IgD-negative memory B cell (primary cell): ENCODE results near the gene SIRT1. TPM values are rescaled to one million over a fixed set of nuclear protein-coding genes. Genes with fewer than 3 reads are reported as not detected.
"Not testable (repeated sequence)": the region's sequence is repeated elsewhere in the genome, so short reads cannot be mapped to it uniquely, and the experiment has no call there.

Source experiments
- H3K27ac Mint-ChIP-seq, 3 donors: one replicate each; pipeline ENCODE4 v1.8.0; 2020 to 2022; ENCODE audit warnings: mild to moderate bottlenecking in 3 of 3, mixed read lengths in 3 of 3, moderate library complexity in 1 of 3
- H3K27me3 Mint-ChIP-seq: one replicate; pipeline ENCODE4 v1.8.0; 2021; ENCODE audit warnings: mixed read lengths
- H3K36me3 Mint-ChIP-seq: one replicate; pipeline ENCODE4 v1.8.0; 2020; ENCODE audit warnings: mild to moderate bottlenecking, mixed read lengths
- H3K4me1 Mint-ChIP-seq, 3 donors: one replicate each; pipeline ENCODE4 v1.8.0; 2020 to 2022; ENCODE audit warnings: mixed read lengths in 3 of 3, mild to moderate bottlenecking in 1 of 3
- H3K4me3 Mint-ChIP-seq, 4 donors: one replicate each; pipeline ENCODE4 v1.8.0; 2020 to 2022; ENCODE audit warnings: mild to moderate bottlenecking in 4 of 4, mixed read lengths in 4 of 4, moderate library complexity in 3 of 4
- H3K9me3 Mint-ChIP-seq, 3 donors: one replicate each; pipeline ENCODE4 v1.8.0; 2020 to 2021; ENCODE audit warnings: mixed read lengths in 3 of 3, mild to moderate bottlenecking in 1 of 3
- polyA plus RNA-seq: library from polyadenylated mRNA; unstranded; fragments of 300-500 nt; fragmentation: Illumina TruSeq; gene quantifications from one replicate; pipeline ENCODE4 v1.2.3, GENCODE V29; 2021

The SIRT1 gene
- polyA plus RNA-seq, 1 donor from 2014 or later: 21.6 TPM

DNA sequence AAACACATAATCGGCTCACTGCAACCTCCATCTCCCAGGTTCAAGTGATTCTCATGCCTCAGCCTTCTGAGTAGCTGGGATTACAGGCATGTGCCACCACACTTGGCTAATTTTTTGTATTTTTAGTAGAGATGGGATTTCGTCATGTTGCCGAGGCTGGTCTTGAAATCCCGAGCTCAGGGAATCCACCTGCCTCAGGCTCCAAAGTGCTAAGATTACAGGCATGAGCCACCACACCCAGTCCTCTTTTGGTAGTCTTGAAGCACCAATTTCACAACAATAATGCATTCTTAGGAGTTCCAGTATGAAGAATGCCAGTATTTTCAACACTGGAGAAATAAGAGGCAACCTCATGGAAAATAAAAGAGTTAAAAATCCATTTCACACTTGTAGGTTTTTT lies 81.6 kb downstream of the SIRT1 start:
- not testable (repeated sequence) for H3K27me3 Mint-ChIP-seq, H3K9me3 Mint-ChIP-seq, H3K27ac Mint-ChIP-seq, H3K4me3 Mint-ChIP-seq, H3K4me1 Mint-ChIP-seq
- peaks cover 34% of the 10 kb centered on the region for H3K36me3 Mint-ChIP-seq

Other genes with a start within 250 kb of the SIRT1 start
- gene CTNNA3, start 188.5 kb upstream of the SIRT1 start, polyA plus RNA-seq: 1.0 TPM
- gene DNAJC12, start 46.5 kb upstream of the SIRT1 start, polyA plus RNA-seq: not detected
- 19.7 TPM for gene HERC4, start 190.6 kb downstream of the SIRT1 start, polyA plus RNA-seq
- not detected for gene MYPN, start 224.8 kb downstream of the SIRT1 start, polyA plus RNA-seq